GM19463 (cell line): ENCODE results near the gene CRYBA1.
"Not testable (repeated sequence)": the region's sequence is repeated elsewhere in the genome, so short reads cannot be mapped to it uniquely, and the experiment has no call there.

Experiments used
- ATAC-seq: cut with Tn5 transposase; IDR thresholded peaks from one replicate; pipeline ENCODE4 v1.9.1; 2021; ENCODE audit warnings: mild to moderate bottlenecking, moderate library complexity; ENCODE audit not compliant: unreplicated experiment

The CRYBA1 gene

DNA sequence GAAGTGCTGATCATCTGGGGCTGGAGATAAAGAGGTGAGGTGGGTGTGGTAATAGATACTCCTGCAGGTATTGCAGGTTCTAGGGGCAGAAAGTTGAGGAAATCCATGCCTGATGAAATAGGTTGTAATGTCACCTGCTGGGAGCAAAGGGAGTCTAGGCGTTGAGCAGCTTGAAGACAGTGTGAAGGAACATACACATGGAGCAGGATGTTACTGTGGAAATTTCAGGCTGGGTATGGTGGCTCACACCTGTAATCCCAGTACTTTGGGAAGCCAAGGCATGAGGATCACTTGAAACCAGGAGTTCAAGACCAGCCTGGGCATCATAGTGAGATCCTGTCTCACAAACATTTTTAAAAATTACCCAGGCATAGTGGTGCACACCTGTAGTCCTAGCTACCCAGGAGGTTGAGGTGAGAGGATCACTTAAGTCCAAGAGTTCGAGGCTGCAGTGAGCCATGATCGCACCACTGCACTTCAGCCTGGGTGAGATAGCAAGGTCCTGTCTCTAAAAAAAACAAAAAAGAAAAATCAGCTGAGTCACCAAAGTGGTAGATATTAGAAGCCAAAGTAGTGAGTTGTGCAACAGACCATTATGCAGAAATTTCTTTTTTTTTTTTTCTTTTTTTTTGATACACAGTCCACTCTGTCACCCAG lies 9.1 kb upstream of the CRYBA1 start:
- no peak for ATAC-seq

- ATAC-seq = no peak
These were observed 8.4 kb upstream of the CRYBA1 start for GRCh38 chr17:29238133-29238850.

- ATAC-seq = no peak
These were observed 6.2 kb upstream of the CRYBA1 start for GRCh38 chr17:29240477-29240876.

GRCh38 chr17:29240968-29241963 lies 5.4 kb upstream of the CRYBA1 start:
- no peak for ATAC-seq

GRCh38 chr17:29242051-29242450 lies 4.6 kb upstream of the CRYBA1 start:
- ATAC-seq = no peak

- no peak for ATAC-seq
These were observed 3.9 kb upstream of the CRYBA1 start for GRCh38 chr17:29242790-29243189.

DNA sequence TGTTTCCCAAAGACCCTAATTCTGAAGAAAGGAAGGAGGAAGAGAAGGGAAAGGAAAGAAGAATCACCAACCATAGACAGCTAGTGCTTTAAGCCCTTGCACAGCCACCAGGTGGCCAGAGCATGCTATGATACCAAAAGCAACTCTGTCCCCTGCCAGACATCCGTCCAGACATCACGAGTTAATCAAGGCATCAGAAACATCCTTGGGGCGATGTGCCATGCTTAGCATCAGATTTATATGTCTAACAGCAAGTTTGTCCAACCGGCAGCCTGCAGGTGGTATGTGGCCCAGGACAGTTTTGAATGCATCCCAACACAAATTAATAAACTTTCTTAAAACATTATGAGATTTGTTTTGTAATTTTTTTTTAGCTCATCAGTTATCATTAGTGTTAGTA lies 2.9 kb upstream of the CRYBA1 start:
- no peak for ATAC-seq

GRCh38 chr17:29245401-29245800 lies 1.3 kb upstream of the CRYBA1 start:
- ATAC-seq = no peak

DNA sequence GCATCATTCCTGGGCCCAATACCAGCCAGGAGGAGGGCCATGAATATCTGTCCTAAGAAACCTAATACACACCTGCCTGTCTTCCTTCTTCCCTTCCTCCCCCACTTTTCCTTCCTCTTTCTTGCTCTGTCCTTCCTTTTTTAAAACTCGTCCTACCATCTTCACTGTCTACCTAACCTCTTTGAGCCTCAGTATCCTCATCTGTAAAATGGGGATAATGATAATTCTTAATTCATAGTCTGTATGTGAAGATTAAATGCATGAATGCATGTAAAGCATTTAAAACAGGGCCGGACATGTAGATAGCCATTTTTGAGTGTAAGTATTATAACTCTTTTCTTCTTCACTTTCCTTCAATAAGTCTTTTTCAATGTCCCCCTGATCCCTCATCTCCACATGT lies 560 bp downstream of the CRYBA1 start:
- no peak for ATAC-seq

- ATAC-seq = no peak
These were observed 2.2 kb downstream of the CRYBA1 start for GRCh38 chr17:29248845-29249244.

DNA sequence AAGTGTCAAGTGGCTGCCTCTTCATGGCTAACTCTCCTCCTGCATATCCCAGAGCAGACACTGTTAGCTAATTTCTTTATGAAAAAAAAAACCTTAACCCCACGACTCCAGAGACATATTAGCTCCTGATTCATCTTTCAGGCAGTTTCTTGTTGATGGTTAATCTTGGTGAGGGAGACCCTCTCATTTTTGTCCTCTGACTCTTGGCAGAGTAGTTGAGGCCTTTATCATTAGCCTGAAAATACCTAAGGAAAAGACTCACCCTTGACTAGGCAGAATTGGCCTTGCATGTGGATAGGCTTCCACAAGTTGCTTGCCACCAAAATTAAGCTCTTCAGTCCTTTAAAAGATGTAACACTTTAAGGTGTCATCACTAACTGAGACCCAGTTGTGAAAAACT lies 4.0 kb downstream of the CRYBA1 start:
- no peak for ATAC-seq

DNA sequence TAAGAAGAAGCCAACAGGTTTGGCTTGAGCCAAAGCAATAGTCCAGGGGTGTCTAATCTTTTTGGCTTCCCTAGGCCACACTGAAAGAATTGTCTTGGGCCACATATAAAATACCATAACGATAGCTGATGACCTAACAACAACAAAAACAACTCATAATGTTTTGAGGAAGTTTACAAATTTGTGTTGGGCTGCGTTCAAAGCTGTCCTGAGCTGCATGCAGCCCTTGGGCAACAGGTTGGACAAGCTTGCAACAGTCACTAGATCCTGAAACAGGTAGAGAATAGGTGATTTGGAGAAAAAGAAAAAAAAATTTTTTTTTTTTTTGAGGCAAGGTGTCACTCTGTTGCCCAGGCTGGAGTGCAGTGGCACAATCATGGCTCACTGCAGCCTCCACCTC lies 4.5 kb downstream of the CRYBA1 start:
- no peak for ATAC-seq

- ATAC-seq = no peak
These were observed 5.6 kb downstream of the CRYBA1 start for GRCh38 chr17:29252101-29252791.

DNA sequence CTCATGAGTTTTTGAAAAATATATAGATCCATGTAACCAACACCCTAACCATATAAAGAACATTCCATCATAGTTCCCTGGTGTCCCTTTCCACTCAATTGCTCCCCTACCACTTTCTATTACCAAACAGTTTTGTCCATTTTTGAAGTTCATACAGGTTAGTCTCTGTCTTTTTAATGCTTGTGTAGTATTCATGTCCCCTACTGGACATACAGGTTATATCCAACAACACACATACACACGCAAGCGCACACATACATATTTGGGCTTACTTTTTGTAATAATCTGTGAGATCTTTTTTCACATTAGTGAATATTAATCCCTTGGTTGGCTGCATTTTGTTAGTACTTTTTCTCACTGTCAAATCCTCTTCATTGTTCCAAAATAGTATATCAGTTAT lies 6.4 kb downstream of the CRYBA1 start:
- no peak for ATAC-seq

GRCh38 chr17:29255926-29256522 lies 9.4 kb downstream of the CRYBA1 start:
- ATAC-seq = no peak

DNA sequence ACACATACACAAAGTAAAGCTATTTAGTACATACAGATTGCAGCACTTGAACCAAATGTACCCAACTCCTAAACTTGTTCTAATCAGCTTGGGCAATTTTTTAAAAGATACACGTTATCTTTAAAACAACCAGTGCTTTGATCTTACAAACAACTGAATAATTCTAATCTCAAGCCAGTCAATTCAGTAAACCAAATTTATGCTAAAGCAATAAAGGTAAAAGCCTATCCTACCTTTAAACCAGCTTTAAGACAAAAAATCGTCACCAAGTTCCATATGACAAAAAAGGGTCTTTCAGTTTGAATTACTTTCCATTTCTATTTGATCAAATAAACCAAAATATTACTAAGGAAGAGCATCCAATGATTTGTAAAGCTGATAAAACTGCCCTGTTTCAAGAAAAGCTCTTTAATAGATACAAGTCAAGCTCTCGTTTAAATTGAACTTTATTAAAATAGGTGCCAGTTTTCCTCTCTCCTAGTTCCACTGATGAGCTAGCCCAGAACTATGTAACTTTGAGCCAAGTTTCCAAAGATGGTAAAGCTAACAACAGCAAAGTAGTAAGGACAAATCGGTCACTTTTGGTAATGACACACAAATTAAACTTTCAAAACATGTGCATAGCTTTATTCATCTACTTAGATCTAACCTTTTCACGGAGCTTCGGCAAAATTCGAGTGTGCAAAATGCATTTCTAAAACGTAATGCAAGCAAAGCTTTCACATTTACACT lies 10.2 kb downstream of the CRYBA1 start:
- no peak for ATAC-seq

DNA sequence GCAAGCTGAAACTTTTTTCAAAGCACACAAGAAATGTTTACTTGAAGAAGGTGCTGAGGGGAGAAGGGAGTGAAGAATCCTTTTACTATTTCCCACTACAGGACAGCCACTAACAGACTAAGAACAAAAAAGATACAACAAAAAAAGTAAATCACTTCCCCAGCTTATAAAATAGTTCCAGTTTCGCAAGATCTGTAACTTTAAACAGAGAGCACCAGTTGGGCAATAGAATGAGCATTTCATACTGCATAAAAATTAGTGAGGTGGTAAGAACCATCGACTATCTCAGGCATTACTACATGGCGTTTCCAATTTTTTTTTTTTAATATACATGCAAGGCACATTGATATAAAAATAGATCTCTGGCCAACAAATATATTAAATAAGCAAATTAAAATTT lies 11.1 kb downstream of the CRYBA1 start:
- ATAC-seq = no peak

DNA sequence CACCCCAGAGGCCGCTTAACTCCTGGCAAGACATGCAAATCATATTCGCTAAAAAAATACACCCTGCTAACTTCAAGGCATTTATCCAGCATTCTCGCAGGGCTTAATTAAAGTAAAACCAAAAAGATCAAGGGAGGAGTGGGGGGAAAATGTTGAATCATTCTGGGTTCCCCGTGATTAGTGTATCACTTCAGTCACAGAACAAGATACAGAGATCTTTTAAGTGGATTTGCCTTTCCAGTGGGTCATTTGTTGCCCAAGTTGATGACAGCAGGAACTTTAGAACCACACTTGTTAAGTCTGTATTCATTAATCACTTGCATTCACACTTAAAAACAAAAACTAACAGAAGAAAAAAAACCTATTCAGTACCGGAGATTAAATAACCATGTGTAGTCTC lies 17.3 kb downstream of the CRYBA1 start:
- ATAC-seq = no peak

DNA sequence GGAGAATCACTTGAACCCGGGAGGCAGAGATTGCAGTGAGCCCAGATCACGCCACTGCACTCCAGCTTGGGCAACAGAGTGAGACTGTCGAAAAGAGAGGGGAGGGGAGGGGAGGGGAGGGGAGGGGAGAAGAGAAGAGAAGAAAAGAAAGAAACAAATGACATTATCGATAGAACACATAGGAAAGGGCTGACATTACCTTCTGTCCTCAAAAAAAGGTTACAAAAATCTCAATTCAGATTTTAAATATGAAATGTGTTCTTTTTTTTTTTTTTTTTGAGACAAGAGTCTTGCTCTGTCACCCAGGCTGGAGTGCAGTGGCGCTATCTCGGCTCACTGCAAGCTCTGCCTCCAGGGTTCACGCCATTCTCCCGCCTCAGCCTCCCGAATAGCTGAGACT lies 25.3 kb downstream of the CRYBA1 start:
- not testable (repeated sequence) for ATAC-seq

DNA sequence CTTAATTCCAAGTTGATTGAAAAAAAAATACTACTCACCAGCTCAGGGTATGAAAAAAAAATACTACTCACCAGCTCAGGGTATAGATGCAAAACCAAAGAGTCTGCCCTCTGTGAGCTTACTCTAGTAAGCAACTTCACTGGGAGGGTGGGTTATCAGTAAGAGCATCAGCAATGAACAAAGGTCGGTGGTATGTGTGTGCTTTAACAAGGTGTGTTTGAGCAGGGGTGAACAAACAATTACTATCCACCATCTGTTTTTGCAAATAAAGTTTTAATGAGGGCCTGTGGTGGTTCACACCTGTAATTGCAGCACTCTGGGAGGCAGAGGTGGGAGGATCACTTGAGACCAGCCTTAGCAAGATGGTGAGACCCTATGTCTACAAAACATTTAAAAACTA lies 27.3 kb downstream of the CRYBA1 start:
- no peak for ATAC-seq
